ENCODE data around the gene MARCO.

DNA sequence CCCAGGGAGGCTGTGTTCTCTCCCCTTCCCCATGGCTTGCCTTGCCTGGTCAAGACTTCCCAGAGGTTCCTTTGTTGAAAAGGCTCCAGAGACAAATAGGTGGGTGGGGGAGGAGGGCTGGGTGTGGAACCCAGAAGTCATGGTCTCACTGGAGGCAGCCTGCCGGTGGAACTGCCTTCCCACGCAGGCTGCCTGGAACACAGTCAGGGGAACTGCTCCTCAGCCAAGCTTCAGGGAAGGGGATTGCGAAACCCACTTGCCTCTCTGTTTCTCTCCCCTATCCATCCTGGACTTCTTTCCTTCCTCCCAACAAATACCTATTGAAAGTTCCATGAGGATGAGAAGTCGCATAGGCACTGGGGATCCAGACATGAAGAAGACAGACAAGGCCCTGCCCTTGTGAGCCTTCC is 31.6 kb downstream of the MARCO start:
- TF ChIP-seq SUZ12 (IDR thresholded peaks at IDR 0.05) (no peak), ARNT (IDR thresholded peaks at IDR 0.05) (no peak), SP1 (IDR thresholded peaks at IDR 0.05) (no peak), FOXM1 (IDR thresholded peaks at IDR 0.05; ENCODE audit: borderline replicate concordance) (no peak), FOXK2 (IDR thresholded peaks at IDR 0.05) (no peak), FOXA1 (IDR thresholded peaks at IDR 0.05) (no peak), ELF4 (IDR thresholded peaks at IDR 0.05) (no peak), NFRKB (IDR thresholded peaks at IDR 0.05) (no peak), BHLHE40 (IDR thresholded peaks at IDR 0.05; ENCODE audit: borderline replicate concordance) (no peak), TARDBP (IDR thresholded peaks at IDR 0.05) (no peak), ZNF384 (IDR thresholded peaks at IDR 0.05) (no peak), HDGF (IDR thresholded peaks at IDR 0.05; ENCODE audit: borderline replicate concordance) (no peak), CTBP1 (IDR thresholded peaks at IDR 0.05; ENCODE audit: borderline replicate concordance) (no peak)
- TF ChIP-seq, protein P1, sequence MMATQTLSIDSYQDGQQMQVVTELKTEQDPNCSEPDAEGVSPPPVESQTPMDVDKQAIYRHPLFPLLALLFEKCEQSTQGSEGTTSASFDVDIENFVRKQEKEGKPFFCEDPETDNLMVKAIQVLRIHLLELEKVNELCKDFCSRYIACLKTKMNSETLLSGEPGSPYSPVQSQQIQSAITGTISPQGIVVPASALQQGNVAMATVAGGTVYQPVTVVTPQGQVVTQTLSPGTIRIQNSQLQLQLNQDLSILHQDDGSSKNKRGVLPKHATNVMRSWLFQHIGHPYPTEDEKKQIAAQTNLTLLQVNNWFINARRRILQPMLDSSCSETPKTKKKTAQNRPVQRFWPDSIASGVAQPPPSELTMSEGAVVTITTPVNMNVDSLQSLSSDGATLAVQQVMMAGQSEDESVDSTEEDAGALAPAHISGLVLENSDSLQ (IDR thresholded peaks at IDR 0.05) = no peak

All from HEK293T (cell line).